NOMO-1 treated with dmso at 0.1 percent for 144 hours (cell line): ENCODE results near the gene RGMB.

Experiments
- DNase-seq: peaks from one replicate; lab custom pipeline; 2025; ENCODE audit not compliant: unreplicated experiment; lab: John Stamatoyannopoulos, UW

Gene RGMB

DNA sequence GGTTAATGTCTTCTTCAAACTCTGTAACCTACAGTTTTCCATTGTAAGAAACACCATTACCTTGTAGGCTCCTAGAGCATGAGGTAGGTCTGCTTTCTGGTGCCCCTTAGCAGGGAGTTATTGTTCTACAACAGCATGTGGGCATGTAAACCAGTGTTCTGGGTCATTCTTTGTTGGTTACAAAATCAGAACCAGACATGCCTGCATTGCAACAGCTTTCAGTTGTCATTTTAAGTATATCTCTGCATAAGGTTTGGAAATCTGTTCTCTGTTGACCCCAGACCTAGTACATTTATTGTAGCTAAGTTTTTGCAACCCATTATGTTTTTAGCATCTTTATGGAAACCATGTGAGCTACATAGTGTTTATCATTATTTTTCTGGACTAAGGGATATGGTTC is 10.9 kb downstream of the RGMB start:
- DNase-seq: no peak

- no peak for DNase-seq
These were observed 11.8 kb downstream of the RGMB start for GRCh38 chr5:98785244-98785643.

DNA sequence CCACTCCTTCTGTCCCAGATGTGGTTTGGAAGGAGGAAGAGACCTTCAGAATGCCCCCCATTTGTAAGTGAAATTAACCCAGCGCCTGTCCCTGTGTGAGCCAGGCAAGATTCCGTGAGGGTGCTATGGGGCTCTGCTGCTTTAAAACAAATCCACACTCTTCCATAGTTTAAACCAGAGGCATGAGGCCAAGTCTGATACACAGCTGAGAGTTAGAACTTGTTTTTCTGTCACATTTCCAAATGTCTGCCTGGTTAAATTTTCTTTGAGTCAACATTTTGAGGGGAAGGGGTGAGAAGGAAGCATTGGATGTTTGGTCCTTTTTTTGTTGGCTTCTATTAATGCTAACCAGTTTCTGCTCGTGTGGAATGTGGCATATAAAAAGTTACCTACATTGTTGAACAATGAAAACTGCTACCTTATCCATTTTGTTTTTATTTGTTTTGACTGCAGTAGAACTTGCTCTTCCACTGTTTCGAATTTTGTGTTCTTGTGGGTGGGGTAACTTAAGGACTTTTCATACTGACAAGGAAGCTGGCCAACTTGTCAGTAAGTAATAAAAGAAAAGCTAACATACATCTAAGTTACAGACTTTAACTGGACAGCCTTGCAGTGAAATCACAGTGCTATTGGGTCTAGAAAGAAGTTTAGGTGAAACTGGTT is 12.9 kb downstream of the RGMB start:
- no peak for DNase-seq

DNA sequence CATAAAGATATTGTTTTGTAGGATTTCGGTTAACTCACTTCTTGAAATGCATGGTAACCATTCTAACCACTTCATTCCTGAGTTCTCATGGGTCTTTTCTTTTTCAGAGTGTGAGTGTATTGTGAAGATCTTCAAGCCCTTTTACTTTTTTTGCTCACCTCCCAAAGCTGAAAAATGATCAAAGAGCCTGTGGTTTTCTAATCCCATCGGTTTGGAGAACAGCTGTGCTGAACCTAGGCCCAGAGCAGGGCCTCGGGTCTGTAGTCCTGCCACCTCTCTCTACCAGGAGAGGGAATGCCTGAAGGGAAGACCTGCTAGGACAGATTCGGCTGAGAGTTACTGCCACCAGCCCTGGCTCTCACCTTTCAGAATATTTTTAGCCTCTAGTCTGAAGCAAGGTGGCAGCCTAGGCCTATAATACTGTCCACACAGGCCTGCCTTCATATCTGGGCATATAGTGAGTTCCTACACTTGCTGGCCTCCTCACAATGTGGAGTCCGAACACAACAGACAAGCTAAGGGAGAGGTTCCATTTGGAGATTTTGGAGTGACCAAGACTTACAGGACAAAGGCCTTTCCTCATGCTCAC is 13.8 kb downstream of the RGMB start:
- no peak for DNase-seq

- DNase-seq: no peak
These were observed 15.6 kb downstream of the RGMB start for GRCh38 chr5:98789029-98789428.

DNA sequence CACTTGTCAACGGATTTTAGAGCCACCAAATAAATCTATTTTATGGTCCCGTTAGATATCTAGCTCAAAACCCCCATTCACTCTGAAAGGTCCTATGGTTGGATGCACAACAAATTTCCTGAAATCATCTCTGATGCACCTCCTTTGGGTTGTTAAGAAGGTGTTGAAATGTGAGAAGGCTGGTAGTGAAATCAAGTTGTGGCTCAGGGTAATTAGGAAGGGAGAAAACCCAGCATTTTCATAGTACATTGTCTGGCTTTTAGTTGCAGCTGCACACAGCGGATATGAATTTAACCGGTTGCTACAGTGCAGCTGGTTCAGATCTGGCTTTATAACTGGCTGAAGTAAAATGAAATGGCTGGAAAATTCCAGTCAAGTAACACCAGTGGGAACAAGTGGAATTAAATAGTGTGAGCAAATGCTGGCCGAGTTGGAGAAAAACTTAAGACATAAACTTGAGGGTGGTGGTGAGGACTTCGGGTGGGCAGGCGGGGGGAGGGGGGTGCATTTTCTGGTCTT is 17.6 kb downstream of the RGMB start:
- no peak for DNase-seq

GRCh38 chr5:98791898-98792580 is 18.6 kb downstream of the RGMB start:
- DNase-seq: no peak

DNA sequence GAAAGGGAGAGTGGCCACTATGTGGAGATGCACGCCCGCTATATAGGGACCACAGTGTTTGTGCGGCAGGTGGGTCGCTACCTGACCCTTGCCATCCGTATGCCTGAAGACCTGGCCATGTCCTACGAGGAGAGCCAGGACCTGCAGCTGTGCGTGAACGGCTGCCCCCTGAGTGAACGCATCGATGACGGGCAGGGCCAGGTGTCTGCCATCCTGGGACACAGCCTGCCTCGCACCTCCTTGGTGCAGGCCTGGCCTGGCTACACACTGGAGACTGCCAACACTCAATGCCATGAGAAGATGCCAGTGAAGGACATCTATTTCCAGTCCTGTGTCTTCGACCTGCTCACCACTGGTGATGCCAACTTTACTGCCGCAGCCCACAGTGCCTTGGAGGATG is 19.8 kb downstream of the RGMB start:
- no peak for DNase-seq

GRCh38 chr5:98794001-98794400 is 20.5 kb downstream of the RGMB start:
- DNase-seq: no peak

- DNase-seq: no peak
These were observed 21.1 kb downstream of the RGMB start for GRCh38 chr5:98794414-98795080.

GRCh38 chr5:98795243-98795642 is 21.8 kb downstream of the RGMB start:
- no peak for DNase-seq

GRCh38 chr5:98796197-98796972 is 22.9 kb downstream of the RGMB start:
- no peak for DNase-seq

- no peak for DNase-seq
These were observed 24.9 kb downstream of the RGMB start for GRCh38 chr5:98798371-98798770.

- DNase-seq: no peak
These were observed 25.4 kb downstream of the RGMB start for GRCh38 chr5:98798847-98799246.

- DNase-seq: no peak
These were observed 30.6 kb downstream of the RGMB start for GRCh38 chr5:98804066-98804465.

- no peak for DNase-seq
These were observed 31.6 kb downstream of the RGMB start for GRCh38 chr5:98805070-98805469.

DNA sequence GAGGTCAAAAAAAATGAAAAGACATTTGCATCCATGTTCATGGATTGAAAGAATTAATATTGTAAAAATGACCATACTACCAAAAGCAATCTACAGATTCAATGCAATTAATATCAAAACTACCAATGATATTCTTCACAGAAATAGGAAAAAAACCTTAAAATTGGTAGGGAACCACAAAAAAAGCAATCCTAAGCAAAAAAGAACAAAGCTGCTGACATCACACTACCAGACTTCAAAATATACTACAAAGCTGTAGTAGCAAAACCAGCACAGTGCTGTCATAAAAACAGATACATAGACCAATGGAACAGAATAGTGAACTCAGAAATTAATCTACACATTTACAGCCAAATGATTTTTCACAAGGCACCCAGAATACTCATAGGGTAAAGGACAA is 34.3 kb downstream of the RGMB start:
- no peak for DNase-seq

DNA sequence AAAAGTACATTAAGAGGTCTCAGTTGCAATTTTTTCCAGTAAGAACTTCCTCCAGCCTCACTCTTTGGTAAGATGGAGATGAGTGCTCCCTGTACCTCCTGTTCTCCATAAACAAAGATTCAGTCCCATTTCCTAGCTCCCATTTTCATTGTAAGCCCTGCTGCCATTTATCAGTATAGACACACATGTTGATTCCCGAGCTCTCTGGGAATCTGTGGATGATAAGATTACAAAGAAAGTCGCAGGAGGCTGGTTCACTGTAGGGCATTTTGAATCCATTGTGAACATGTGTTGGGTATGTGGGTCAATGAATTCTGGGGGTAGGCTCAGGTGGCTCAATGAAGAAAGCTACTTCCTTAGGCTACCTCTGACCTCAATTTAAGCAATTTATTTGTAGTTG is 36.7 kb downstream of the RGMB start:
- DNase-seq: no peak

- no peak for DNase-seq
These were observed 40.3 kb downstream of the RGMB start for GRCh38 chr5:98813755-98814154.

GRCh38 chr5:98816582-98817222 is 43.2 kb downstream of the RGMB start:
- no peak for DNase-seq
